H9 (cell line): ENCODE measurements around the gene FAM3A. TPM values are rescaled to one million over a fixed set of nuclear protein-coding genes. Genes with fewer than 3 reads are reported as not detected.

Source experiments
- DNase-seq: peaks from one replicate; pipeline ENCODE4 v3.0.0-alpha.2; 2017
- H2AFZ ChIP-seq: one replicate; pipeline ENCODE4 v1.6.1; 2013; ENCODE audit warnings: mild to moderate bottlenecking, low read length, control low read depth, moderate library complexity
- H2AK5ac ChIP-seq: 2 replicates; pipeline ENCODE4 v1.6.1; 2013; ENCODE audit warnings: low read length, control low read depth, mixed read lengths; ENCODE audit not compliant: insufficient read length
- H2BK120ac ChIP-seq: one replicate; pipeline ENCODE4 v1.6.1; 2013; ENCODE audit warnings: low read depth, mild to moderate bottlenecking, low read length, control low read depth, inconsistent platforms; ENCODE audit not compliant: poor library complexity, severe bottlenecking
- H2BK12ac ChIP-seq: 2 replicates; pipeline ENCODE4 v1.6.1; 2013; ENCODE audit warnings: low read length, control low read depth, mixed read lengths, low read depth; ENCODE audit not compliant: insufficient read length
- H2BK15ac ChIP-seq: 2 replicates; pipeline ENCODE4 v1.6.1; 2013; ENCODE audit warnings: low read depth, low read length, control low read depth
- H2BK20ac ChIP-seq: one replicate; pipeline ENCODE4 v1.6.1; 2013; ENCODE audit warnings: low read depth, mild to moderate bottlenecking, low read length, control low read depth, inconsistent platforms; ENCODE audit not compliant: poor library complexity, severe bottlenecking
- H2BK5ac ChIP-seq: 2 replicates; pipeline ENCODE4 v1.6.1; 2013; ENCODE audit warnings: low read length, control low read depth, mixed read lengths; ENCODE audit not compliant: insufficient read length
- H3K14ac ChIP-seq: 2 replicates; pipeline ENCODE4 v1.6.1; 2013; ENCODE audit warnings: low read length, control low read depth; ENCODE audit not compliant: insufficient read depth
- H3K18ac ChIP-seq: 2 replicates; pipeline ENCODE4 v1.6.1; 2013; ENCODE audit warnings: low read depth, mild to moderate bottlenecking, mixed read lengths, low read length, control low read depth; ENCODE audit not compliant: insufficient read length
- H3K23ac ChIP-seq: 2 replicates; pipeline ENCODE4 v1.6.1; 2013; ENCODE audit warnings: low read length, control low read depth, mixed read lengths, low read depth; ENCODE audit not compliant: insufficient read length
- H3K23me2 ChIP-seq: 2 replicates; pipeline ENCODE4 v1.6.1; 2013; ENCODE audit warnings: low read depth, mild to moderate bottlenecking, mixed read lengths, low read length, control low read depth; ENCODE audit not compliant: insufficient read length, poor library complexity, severe bottlenecking
- H3K27ac ChIP-seq: 2 replicates; pipeline ENCODE4 v1.5.1; 2013; ENCODE audit warnings: low read length, control low read depth, mixed read lengths, low read depth; ENCODE audit not compliant: insufficient read length
- H3K27me3 ChIP-seq: 2 replicates; pipeline ENCODE4 v1.6.1; 2013; ENCODE audit warnings: low read length, control low read depth, inconsistent platforms; ENCODE audit not compliant: insufficient read depth
- H3K4ac ChIP-seq: 2 replicates; pipeline ENCODE4 v1.6.1; 2013; ENCODE audit warnings: low read depth, mild to moderate bottlenecking, control low read depth, inconsistent platforms, low read length, moderate library complexity
- H3K4me1 ChIP-seq: 2 replicates; pipeline ENCODE4 v1.6.1; 2013; ENCODE audit warnings: low read length, control low read depth, inconsistent platforms; ENCODE audit not compliant: insufficient read depth
- H3K4me2 ChIP-seq: 2 replicates; pipeline ENCODE4 v1.6.1; 2013; ENCODE audit warnings: low read length, control low read depth, mixed read lengths; ENCODE audit not compliant: insufficient read length, insufficient read depth
- H3K56ac ChIP-seq: 2 replicates; pipeline ENCODE4 v1.6.1; 2013; ENCODE audit warnings: low read depth, mild to moderate bottlenecking, mixed read lengths, low read length, control low read depth; ENCODE audit not compliant: insufficient read length
- H3K79me1 ChIP-seq: 2 replicates; pipeline ENCODE4 v1.6.1; 2013; ENCODE audit warnings: low read depth, mild to moderate bottlenecking, moderate library complexity, low read length, control low read depth, inconsistent platforms; ENCODE audit not compliant: insufficient read depth, poor library complexity, severe bottlenecking
- H3K79me2 ChIP-seq: 2 replicates; pipeline ENCODE4 v1.6.1; 2013; ENCODE audit warnings: low read length, control low read depth, inconsistent platforms; ENCODE audit not compliant: insufficient read depth
- H3K9ac ChIP-seq: 2 replicates; pipeline ENCODE4 v1.6.1; 2013; ENCODE audit warnings: low read length, control low read depth, mixed read lengths; ENCODE audit not compliant: insufficient read length; ENCODE audit errors: extremely low read depth
- H3K9me3 ChIP-seq: one replicate; pipeline ENCODE4 v1.6.1; 2013; ENCODE audit warnings: low read depth, low read length, inconsistent platforms; ENCODE audit not compliant: control insufficient read depth
- H3T11ph ChIP-seq: one replicate; pipeline ENCODE4 v1.6.1; 2013; ENCODE audit warnings: mild to moderate bottlenecking, low read length, control low read depth, inconsistent platforms
- H4K20me1 ChIP-seq: one replicate; pipeline ENCODE4 v1.6.1; 2013; ENCODE audit not compliant: control insufficient read depth, insufficient read length, insufficient read depth
- H4K5ac ChIP-seq: 2 replicates; pipeline ENCODE4 v1.6.1; 2013; ENCODE audit warnings: low read depth, mild to moderate bottlenecking, mixed read lengths, low read length, control low read depth; ENCODE audit not compliant: insufficient read length
- H4K8ac ChIP-seq: replicated peaks from 2 replicates; pipeline ENCODE4 v1.6.1; 2013; ENCODE audit warnings: low read length, control low read depth, mixed read lengths, low read depth; ENCODE audit not compliant: insufficient read length
- H4K91ac ChIP-seq: 2 replicates; pipeline ENCODE4 v1.6.1; 2013; ENCODE audit warnings: low read depth, mild to moderate bottlenecking, moderate library complexity, mixed read lengths, low read length, control low read depth; ENCODE audit not compliant: insufficient read length
- H3K27ac Mint-ChIP-seq, 3 experiments: 2 replicates in 2 of 3; 3 replicates in 1 of 3; pipeline ENCODE4 v1.8.0; 2020 to 2021; ENCODE audit warnings: mixed read lengths in 3 of 3, mild to moderate bottlenecking in 1 of 3, moderate library complexity in 1 of 3
- H3K27me3 Mint-ChIP-seq: 2 replicates; pipeline ENCODE4 v1.8.0; 2021; ENCODE audit warnings: low read depth, mild to moderate bottlenecking, moderate library complexity, mixed read lengths
- H3K36me3 Mint-ChIP-seq, 3 experiments: 2 replicates in 2 of 3; 3 replicates in 1 of 3; pipeline ENCODE4 v1.8.0; 2020 to 2021; ENCODE audit warnings: low read depth in 3 of 3, mixed read lengths in 3 of 3; ENCODE audit not compliant: insufficient read depth in 1 of 3
- H3K4me1 Mint-ChIP-seq, 2 experiments: 2 replicates each; pipeline ENCODE4 v1.8.0; 2020; ENCODE audit warnings: mixed read lengths in 2 of 2
- H3K4me3 Mint-ChIP-seq, 2 experiments: 2 replicates in 1 of 2; 3 replicates in 1 of 2; pipeline ENCODE4 v1.8.0; 2020 to 2021; ENCODE audit warnings: mild to moderate bottlenecking in 2 of 2, mixed read lengths in 2 of 2, moderate library complexity in 1 of 2
- H3K9me3 Mint-ChIP-seq, 2 experiments: 2 replicates in 1 of 2; 3 replicates in 1 of 2; pipeline ENCODE4 v1.8.0; 2020; ENCODE audit warnings: mild to moderate bottlenecking in 2 of 2, mixed read lengths in 2 of 2, moderate library complexity in 1 of 2
- WGBS: extraction: QIAGEN DNeasy Blood & Tissue Kit; methylation state at CpG from one replicate; pipeline ENCODE4 v1.1.7; 2013; ENCODE audit warnings: missing lambda C conversion rate, low lambda C conversion rate, mixed read lengths; ENCODE audit not compliant: insufficient read length; ENCODE audit errors: extremely low coverage; 5-methylcytosine and 5-hydroxymethylcytosine counted together
- total RNA-seq: library from RNA; stranded (reverse); gene quantifications from 2 replicates; pipeline ENCODE4 v1.2.1, GENCODE V29; 2021
- TF ChIP-seq, protein P1 (sequence below): fragments of 200-600 bp; sonication (generic); conservative IDR thresholded peaks from 3 replicates; pipeline ENCODE4 v1.8.0; 2021; ENCODE audit warnings: antibody characterized with exemption, mild to moderate bottlenecking

The FAM3A gene
- total RNA-seq, 1 experiment from 2014 or later: 22.8 TPM

GRCh38 chrX:154486052-154486395 lies 30.0 kb downstream of the FAM3A start:
- no peak overlapping the region for H3K23ac ChIP-seq
- peaks cover 70 to 78% of the 10 kb centered on the region in 2 experiments for H3K9me3 Mint-ChIP-seq
- H3K4me3 Mint-ChIP-seq: peak overlapping the region in 1 of 2 experiments; percentile 52; a peak in 3 of 5 replicates

More at GRCh38 chrX:154486052-154486395, 30.0 kb downstream of the FAM3A start:
- no CpG with 5 or more reads among the region's 35 CpGs for WGBS
- no peak for DNase-seq
- Histone ChIP-seq H3K4ac (no peak overlapping the region), H3K27me3 (no peaks in the 10 kb centered on the region), H4K5ac (no peak overlapping the region), H2BK15ac (no peak overlapping the region), H3K9ac (no peak overlapping the region), H3K27ac (no peak overlapping the region), H3K79me1 (no peaks in the 10 kb centered on the region), H3K14ac (no peak overlapping the region), H2BK20ac (no peak overlapping the region), H3K79me2 (no peaks in the 10 kb centered on the region), H4K8ac (no peak overlapping the region), H2AK5ac (no peak overlapping the region), H4K91ac (no peak overlapping the region), H2AFZ (no peak overlapping the region), H2BK120ac (no peak overlapping the region), H3K4me1 (no peaks in the 10 kb centered on the region; the same call in 1 of the 2 replicates), H3K9me3 (peaks cover 53% of the 10 kb centered on the region), H3K4me2 (peak overlapping the region; percentile 20), H3K23me2 (no peaks in the 10 kb centered on the region), H3K56ac (no peak overlapping the region), H4K20me1 (no peaks in the 10 kb centered on the region), H2BK12ac (no peak overlapping the region), H3T11ph (no peak overlapping the region), H2BK5ac (no peak overlapping the region), H3K18ac (no peak overlapping the region)
- TF ChIP-seq, protein P1, sequence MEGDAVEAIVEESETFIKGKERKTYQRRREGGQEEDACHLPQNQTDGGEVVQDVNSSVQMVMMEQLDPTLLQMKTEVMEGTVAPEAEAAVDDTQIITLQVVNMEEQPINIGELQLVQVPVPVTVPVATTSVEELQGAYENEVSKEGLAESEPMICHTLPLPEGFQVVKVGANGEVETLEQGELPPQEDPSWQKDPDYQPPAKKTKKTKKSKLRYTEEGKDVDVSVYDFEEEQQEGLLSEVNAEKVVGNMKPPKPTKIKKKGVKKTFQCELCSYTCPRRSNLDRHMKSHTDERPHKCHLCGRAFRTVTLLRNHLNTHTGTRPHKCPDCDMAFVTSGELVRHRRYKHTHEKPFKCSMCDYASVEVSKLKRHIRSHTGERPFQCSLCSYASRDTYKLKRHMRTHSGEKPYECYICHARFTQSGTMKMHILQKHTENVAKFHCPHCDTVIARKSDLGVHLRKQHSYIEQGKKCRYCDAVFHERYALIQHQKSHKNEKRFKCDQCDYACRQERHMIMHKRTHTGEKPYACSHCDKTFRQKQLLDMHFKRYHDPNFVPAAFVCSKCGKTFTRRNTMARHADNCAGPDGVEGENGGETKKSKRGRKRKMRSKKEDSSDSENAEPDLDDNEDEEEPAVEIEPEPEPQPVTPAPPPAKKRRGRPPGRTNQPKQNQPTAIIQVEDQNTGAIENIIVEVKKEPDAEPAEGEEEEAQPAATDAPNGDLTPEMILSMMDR: no peak
- Mint-ChIP-seq H3K36me3 (peaks cover 3 to 28% (median 22%) of the 10 kb centered on the region in 3 experiments; a peak in 6 of 7 replicates), H3K27ac (no peak overlapping the region), H3K4me1 (peaks cover 6 to 15% of the 10 kb centered on the region in 2 experiments; a peak in 3 of 4 replicates), H3K27me3 (peaks cover 3% of the 10 kb centered on the region)
